Caco-2 (cell line): ENCODE data around the gene GGN. TPM values are rescaled to one million over a fixed set of nuclear protein-coding genes. Genes with fewer than 3 reads are reported as not detected.

ENCODE experiments used
- BruUV-seq: library from RNA; stranded (reverse); fragments of 400-500 nt; replicated peaks from 2 replicates; lab custom pipeline; 2021; lab: Mats Ljungman, UMichigan
- CTCF ChIA-PET: fragments of 300-600 bp; sonication (Branson Sonifier 250); formaldehyde crosslinking; loops from one replicate; lab custom pipeline; 2022; ENCODE audit warnings: antibody characterized with exemption; lab: Charles Lee
- POLR2A ChIA-PET: fragments of 300-600 bp; sonication (Branson Sonifier 250); formaldehyde crosslinking; loops from one replicate; lab custom pipeline; 2022; ENCODE audit warnings: antibody characterized with exemption; lab: Charles Lee
- DNase-seq, 2 experiments: peaks; one replicate each; pipeline versions ENCODE4 v3.0.0 to v3.0.0-alpha.2; 2020 to 2022
- H3K27me3 ChIP-seq: replicated peaks from 2 replicates; pipeline ENCODE4 v1.6.0; 2011; ENCODE audit warnings: low read length; ENCODE audit not compliant: control insufficient read depth, insufficient read depth
- H3K36me3 ChIP-seq: 2 replicates; pipeline ENCODE4 v1.5.1; 2011; ENCODE audit warnings: low read length; ENCODE audit not compliant: control insufficient read depth, insufficient read depth
- H3K4me1 ChIP-seq: fragments of 250-450 bp; sonication (Bioruptor Pico); 2 replicates; pipeline ENCODE4 v1.5.1; 2020; ENCODE audit warnings: mild to moderate bottlenecking
- H3K4me3 ChIP-seq: 2 replicates; pipeline ENCODE4 v1.5.1; 2011; ENCODE audit warnings: low read depth, mild to moderate bottlenecking, control low read depth, low read length
- H3K9me3 ChIP-seq: fragments of 250-450 bp; sonication (Bioruptor Pico); 2 replicates; pipeline ENCODE4 v1.5.1; 2020; ENCODE audit warnings: mild to moderate bottlenecking, moderate library complexity
- H3K27ac Mint-ChIP-seq: one replicate; pipeline ENCODE4 v1.8.0; 2022; ENCODE audit warnings: mixed read lengths; ENCODE audit not compliant: unreplicated experiment
- H3K27me3 Mint-ChIP-seq: one replicate; pipeline ENCODE4 v1.8.0; 2022; ENCODE audit warnings: mixed read lengths; ENCODE audit not compliant: insufficient read depth, unreplicated experiment
- H3K36me3 Mint-ChIP-seq: one replicate; pipeline ENCODE4 v1.8.0; 2022; ENCODE audit warnings: mild to moderate bottlenecking, mixed read lengths; ENCODE audit not compliant: insufficient read depth, unreplicated experiment
- H3K4me1 Mint-ChIP-seq: one replicate; pipeline ENCODE4 v1.8.0; 2022; ENCODE audit warnings: low read depth, mixed read lengths; ENCODE audit not compliant: unreplicated experiment
- H3K4me3 Mint-ChIP-seq: one replicate; pipeline ENCODE4 v1.8.0; 2022; ENCODE audit warnings: mild to moderate bottlenecking, moderate library complexity, mixed read lengths; ENCODE audit not compliant: unreplicated experiment
- H3K9me3 Mint-ChIP-seq: one replicate; pipeline ENCODE4 v1.8.0; 2022; ENCODE audit warnings: mixed read lengths; ENCODE audit not compliant: unreplicated experiment
- intact Hi-C: fragments of 100-400 bp; cut with micrococcal nuclease; formaldehyde crosslinking; loops from one replicate; pipeline ENCODE4 v1.10.0; 2022; ENCODE audit not compliant: unreplicated experiment
- total RNA-seq: library from RNA; stranded (reverse); gene quantifications from 2 replicates; pipeline ENCODE4 v1.2.3, GENCODE V29; 2022
- TF ChIP-seq, protein P1 (sequence below), 2 experiments: fragments of 200-600 bp in 1 of 2; IDR thresholded peaks; 1 replicate in 1 of 2; 2 replicates in 1 of 2; pipeline versions ENCODE4 v1.5.1 to v1.8.0; 2011 to 2022; ENCODE audit warnings: antibody characterized with exemption in 1 of 2, control low read depth in 1 of 2, inconsistent platforms in 1 of 2, low read depth in 1 of 2, low read length in 1 of 2, mild to moderate bottlenecking in 1 of 2, moderate library complexity in 1 of 2; ENCODE audit not compliant: insufficient read depth in 1 of 2, severe bottlenecking in 1 of 2, unreplicated experiment in 1 of 2

GGN gene
- total RNA-seq, 1 experiment from 2014 or later, result 0.79 TPM

DNA sequence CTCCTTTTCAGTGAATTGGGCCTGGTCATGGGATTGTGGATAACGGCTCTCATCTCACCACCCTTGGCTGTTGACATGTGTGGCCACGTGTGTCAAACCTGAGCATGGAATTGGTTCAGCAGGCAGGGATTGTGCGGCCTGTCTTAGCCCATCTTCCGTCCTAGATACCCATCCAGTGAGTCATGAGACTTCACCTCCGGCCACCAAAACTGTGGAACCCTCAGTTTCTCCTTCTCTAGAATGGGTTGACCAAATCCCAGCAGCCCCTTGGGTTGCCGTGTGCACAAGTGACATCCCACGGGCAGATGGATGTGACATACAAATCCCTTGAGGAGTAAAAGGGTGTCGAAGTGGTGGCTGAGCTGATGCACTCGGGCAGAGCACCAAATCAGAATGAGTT lies 6.7 kb downstream of the GGN start:
- DNase-seq, result no peak
- Histone ChIP-seq H3K36me3 (peaks cover 9% of the 10 kb centered on the region), H3K4me3 (no peak overlapping the region), H3K4me1 (no peaks in the 10 kb centered on the region), H3K27me3 (no peaks in the 10 kb centered on the region), H3K9me3 (no peaks in the 10 kb centered on the region)
- intact Hi-C loops, result no loop called here
- Mint-ChIP-seq H3K9me3 (no peaks in the 10 kb centered on the region), H3K27me3 (no peaks in the 10 kb centered on the region), H3K27ac (no peak overlapping the region), H3K4me3 (no peak overlapping the region), H3K4me1 (no peaks in the 10 kb centered on the region), H3K36me3 (peaks cover 77% of the 10 kb centered on the region)
- ChIA-PET CTCF (no interaction called here), POLR2A (no interaction called here)
- TF ChIP-seq, protein P1, sequence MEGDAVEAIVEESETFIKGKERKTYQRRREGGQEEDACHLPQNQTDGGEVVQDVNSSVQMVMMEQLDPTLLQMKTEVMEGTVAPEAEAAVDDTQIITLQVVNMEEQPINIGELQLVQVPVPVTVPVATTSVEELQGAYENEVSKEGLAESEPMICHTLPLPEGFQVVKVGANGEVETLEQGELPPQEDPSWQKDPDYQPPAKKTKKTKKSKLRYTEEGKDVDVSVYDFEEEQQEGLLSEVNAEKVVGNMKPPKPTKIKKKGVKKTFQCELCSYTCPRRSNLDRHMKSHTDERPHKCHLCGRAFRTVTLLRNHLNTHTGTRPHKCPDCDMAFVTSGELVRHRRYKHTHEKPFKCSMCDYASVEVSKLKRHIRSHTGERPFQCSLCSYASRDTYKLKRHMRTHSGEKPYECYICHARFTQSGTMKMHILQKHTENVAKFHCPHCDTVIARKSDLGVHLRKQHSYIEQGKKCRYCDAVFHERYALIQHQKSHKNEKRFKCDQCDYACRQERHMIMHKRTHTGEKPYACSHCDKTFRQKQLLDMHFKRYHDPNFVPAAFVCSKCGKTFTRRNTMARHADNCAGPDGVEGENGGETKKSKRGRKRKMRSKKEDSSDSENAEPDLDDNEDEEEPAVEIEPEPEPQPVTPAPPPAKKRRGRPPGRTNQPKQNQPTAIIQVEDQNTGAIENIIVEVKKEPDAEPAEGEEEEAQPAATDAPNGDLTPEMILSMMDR (IDR thresholded peaks at IDR 0.05; ENCODE audit: insufficient read depth in 1 of 2, low read depth in 1 of 2, low read length in 1 of 2, severe bottlenecking in 1 of 2, unreplicated experiment in 1 of 2), result no peak
- BruUV-seq, result no TSS peak

DNA sequence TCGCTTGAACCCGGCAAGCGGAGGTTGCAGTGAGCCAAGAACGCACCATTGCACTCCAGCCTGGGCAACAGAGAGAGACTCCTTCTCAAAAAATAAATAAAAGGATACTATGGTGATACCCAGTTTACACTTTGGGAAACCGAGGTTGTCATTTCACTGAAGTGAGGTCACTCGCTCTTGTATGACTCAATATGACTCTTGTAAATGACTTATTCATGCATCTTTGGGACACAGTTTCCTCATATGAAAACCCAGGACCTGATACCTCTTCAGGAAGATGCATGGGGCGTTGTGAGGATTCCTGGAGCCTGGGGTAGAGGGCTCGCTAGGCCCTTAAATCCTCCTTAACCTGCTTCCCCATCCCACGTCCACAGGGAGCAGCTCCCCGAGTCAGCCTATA lies 9.0 kb downstream of the GGN start:
- intact Hi-C loops, result no loop called here
- Histone ChIP-seq H3K36me3 (peaks cover 6% of the 10 kb centered on the region), H3K4me3 (no peak overlapping the region), H3K4me1 (0 out of 2 replicates have a peak, but pooled peaks cover 4% of the 10 kb centered on the region), H3K9me3 (no peaks in the 10 kb centered on the region), H3K27me3 (no peaks in the 10 kb centered on the region)
- POLR2A ChIA-PET, result no interaction called here
- H3K4me3 Mint-ChIP-seq, result no peak overlapping the region
- H3K27ac Mint-ChIP-seq, result no peak overlapping the region
- no peaks in the 10 kb centered on the region for H3K9me3 Mint-ChIP-seq
- CTCF ChIA-PET, result no interaction called here
- peaks cover 72% of the 10 kb centered on the region for H3K36me3 Mint-ChIP-seq
- DNase-seq, result no peak
- BruUV-seq, result no TSS peak
- TF ChIP-seq, protein P1 (IDR thresholded peaks at IDR 0.05; ENCODE audit: insufficient read depth in 1 of 2, low read depth in 1 of 2, low read length in 1 of 2, severe bottlenecking in 1 of 2, unreplicated experiment in 1 of 2), result no peak
- peaks cover 6% of the 10 kb centered on the region for H3K4me1 Mint-ChIP-seq
- H3K27me3 Mint-ChIP-seq, result no peaks in the 10 kb centered on the region

DNA sequence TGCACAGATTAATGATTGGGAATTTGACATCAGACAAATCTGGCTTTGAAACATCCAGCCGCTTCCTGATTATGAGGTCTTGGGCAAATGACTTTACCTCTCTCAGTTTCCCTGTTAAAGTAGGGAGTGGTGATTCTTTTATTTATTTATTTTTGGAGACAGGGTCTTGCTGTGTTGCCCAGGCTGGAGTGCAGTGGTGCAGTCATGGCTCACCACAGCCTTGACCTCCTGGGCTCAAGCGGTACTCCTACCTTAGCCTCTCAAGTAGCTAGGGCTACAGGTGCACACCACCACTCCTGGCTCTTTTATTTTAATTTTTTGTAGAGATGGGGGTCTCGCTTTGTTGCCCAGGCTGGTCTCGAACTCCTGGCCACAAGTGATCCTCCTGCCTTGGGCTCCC lies 10.8 kb downstream of the GGN start:
- Histone ChIP-seq H3K4me1 (0 out of 2 replicates have a peak, but pooled peaks cover 4% of the 10 kb centered on the region), H3K9me3 (no peaks in the 10 kb centered on the region), H3K4me3 (no peak overlapping the region), H3K36me3 (peaks cover 2% of the 10 kb centered on the region), H3K27me3 (no peaks in the 10 kb centered on the region)
- TF ChIP-seq, protein P1 (IDR thresholded peaks at IDR 0.05; ENCODE audit: insufficient read depth in 1 of 2, low read depth in 1 of 2, low read length in 1 of 2, severe bottlenecking in 1 of 2, unreplicated experiment in 1 of 2), result no peak
- intact Hi-C loops, result no loop called here
- Mint-ChIP-seq H3K4me1 (peaks cover 6% of the 10 kb centered on the region), H3K27ac (no peak overlapping the region), H3K27me3 (no peaks in the 10 kb centered on the region), H3K36me3 (peaks cover 54% of the 10 kb centered on the region), H3K9me3 (no peaks in the 10 kb centered on the region), H3K4me3 (no peak overlapping the region)
- ChIA-PET POLR2A (interaction anchor here (0.6 kb wide), 1 partner anchor 918 kb away, joined by 3 read pairs; no protein-coding TSS in a partner anchor), CTCF (no interaction called here)
- BruUV-seq, result no TSS peak
- DNase-seq, result no peak
